Astrocyte of the hippocampus (primary cell): ENCODE measurements around the gene RNF114.
"Not testable (repeated sequence)": the region's sequence is repeated elsewhere in the genome, so short reads cannot be mapped to it uniquely, and the experiment has no call there.

Experiments
- DNase-seq: peaks from one replicate; pipeline ENCODE4 v3.0.0; 2011; ENCODE audit warnings: low read depth, low spot score

Gene RNF114

GRCh38 chr20:49964964-49965780, 29.0 kb downstream of the RNF114 start:
- peak; percentile 43 for DNase-seq

- DNase-seq, result no peak
Measured at GRCh38 chr20:49965781-49966305, 29.6 kb downstream of the RNF114 start.

GRCh38 chr20:49966861-49967260, 30.7 kb downstream of the RNF114 start:
- DNase-seq, result no peak

GRCh38 chr20:49969234-49969633, 33.0 kb downstream of the RNF114 start:
- DNase-seq, result no peak

GRCh38 chr20:49969946-49970345, 33.7 kb downstream of the RNF114 start:
- no peak for DNase-seq

- DNase-seq, result no peak
Measured at GRCh38 chr20:49970498-49970897, 34.3 kb downstream of the RNF114 start.

GRCh38 chr20:49973981-49974380, 37.8 kb downstream of the RNF114 start:
- DNase-seq, result no peak

- no peak for DNase-seq
Measured at GRCh38 chr20:49976542-49976941, 40.3 kb downstream of the RNF114 start.

- not testable (repeated sequence) for DNase-seq
Measured at GRCh38 chr20:49977740-49978139, 41.5 kb downstream of the RNF114 start.

- no peak for DNase-seq
Measured at GRCh38 chr20:49978685-49979029, 42.5 kb downstream of the RNF114 start.

GRCh38 chr20:49979030-49979832, 43.0 kb downstream of the RNF114 start:
- DNase-seq, result peak; percentile 78

- DNase-seq, result no peak
Measured at GRCh38 chr20:49980140-49981008, 44.2 kb downstream of the RNF114 start.

GRCh38 chr20:49981218-49982071, 45.2 kb downstream of the RNF114 start:
- no peak for DNase-seq

GRCh38 chr20:49982072-49982345, 45.8 kb downstream of the RNF114 start:
- DNase-seq, result no peak

- DNase-seq, result peak; percentile 93
Measured at GRCh38 chr20:49982346-49983122, 46.3 kb downstream of the RNF114 start, which contains the start of gene SNAI1. Gene SNAI1, plus strand, starts transcription at chr20:49982980. Its CDS starts 80 bp downstream, at chr20:49983060.

GRCh38 chr20:49983123-49983847, 47.1 kb downstream of the RNF114 start:
- no peak for DNase-seq

GRCh38 chr20:49983848-49984408, 47.7 kb downstream of the RNF114 start:
- peak; percentile 50 for DNase-seq

- DNase-seq, result no peak
Measured at GRCh38 chr20:49984426-49985153, 48.4 kb downstream of the RNF114 start.
